ENCODE data around the gene TMEM38B. TPM values are rescaled to one million over a fixed set of nuclear protein-coding genes. Genes with fewer than 3 reads are reported as not detected.

The TMEM38B gene
- total and polyA plus RNA-seq, 2 of the 8 experiments (the other 6 are each of a cell fraction or from before 2014, with no cell fraction given) = 10.6 to 12.4 TPM

- no peak overlapping the region for H4K8ac ChIP-seq (ENCODE audit: extremely low read depth, insufficient read depth, low read length)
- no peak overlapping the region for H2BK20ac ChIP-seq (ENCODE audit: low read length)
- no peak overlapping the region for H2AK5ac ChIP-seq (ENCODE audit: low read depth, low read length)
- H3K27me3 ChIP-seq (replicated peaks in 1 of 4; ENCODE audit: control insufficient read depth in 3 of 4, extremely low read depth in 1 of 4, insufficient read depth in 3 of 4, low read length in 3 of 4) = no peaks in the 10 kb centered on the region
- H3K23me2 ChIP-seq (ENCODE audit: low read depth, low read length) = no peaks in the 10 kb centered on the region
- no peak overlapping the region for H3K27ac ChIP-seq (ENCODE audit: low read depth, low read length)
- H3K4me1 ChIP-seq (replicated peaks in 1 of 4; ENCODE audit: control insufficient read depth in 3 of 4, insufficient read depth in 4 of 4, low read length in 3 of 4) = no peaks in the 10 kb centered on the region
- H3K79me1 ChIP-seq (ENCODE audit: low read depth, low read length) = no peaks in the 10 kb centered on the region
- no peak for FAIRE-seq
- CTCF ChIA-PET (ENCODE audit: partially characterized antibody) = interaction anchor here (1.2 kb wide), 1 partner anchor 84 kb away, joined by 4 read pairs; no protein-coding TSS in a partner anchor
- H3K18ac ChIP-seq (ENCODE audit: extremely low read depth, low read length) = no peak overlapping the region
- H3K23ac ChIP-seq (ENCODE audit: insufficient read length) = no peak overlapping the region
- no peak overlapping the region for H3K14ac ChIP-seq (ENCODE audit: insufficient read length)
- no peak overlapping the region for H2BK12ac ChIP-seq (ENCODE audit: low read depth, low read length)
- no peaks in the 10 kb centered on the region for H3K79me2 ChIP-seq (ENCODE audit: control insufficient read depth in 1 of 2, insufficient read depth in 2 of 2, low read length in 2 of 2)
- H3K9me3 ChIP-seq (ENCODE audit: insufficient read depth in 2 of 2, low read depth in 1 of 2, low read length in 1 of 2) = no peaks in the 10 kb centered on the region
- H2BK15ac ChIP-seq (ENCODE audit: low read length) = no peak overlapping the region
- DNase-seq (ENCODE audit: low read depth in 1 of 2, low spot score in 2 of 2) = no peak
- H2AFZ ChIP-seq (ENCODE audit: low read length) = no peak overlapping the region
- no peaks in the 10 kb centered on the region for H3K36me3 ChIP-seq (ENCODE audit: control insufficient read depth in 2 of 4, insufficient read depth in 4 of 4, low read length in 3 of 4)
- POLR2A ChIA-PET (ENCODE audit: partially characterized antibody) = no interaction called here
- no peak overlapping the region for H4K91ac ChIP-seq (replicated peaks; ENCODE audit: insufficient read length, low read length)
- H3K4me2 ChIP-seq (ENCODE audit: insufficient read depth in 1 of 2, low read depth in 2 of 2, low read length in 2 of 2) = no peak overlapping the region
- H3K4me3 ChIP-seq (ENCODE audit: extremely low read depth in 1 of 4, insufficient read depth in 2 of 4, low read depth in 3 of 4, low read length in 4 of 4) = no peak overlapping the region
- 92% methylated on average over 3 of the region's 3 CpGs; no CpG with 5 or more reads in 1 of the 2 experiments for WGBS, 2 experiments (ENCODE audit: extremely low coverage in 1 of 2, insufficient coverage in 1 of 2, insufficient read length in 1 of 2, insufficient replicate concordance in 2 of 2, low coverage in 1 of 2, low lambda C conversion rate in 2 of 2, missing lambda C conversion rate in 1 of 2)
- H3K4ac ChIP-seq (replicated peaks; ENCODE audit: insufficient read length, low read depth, low read length) = no peak overlapping the region
- no peak overlapping the region for H4K5ac ChIP-seq (ENCODE audit: insufficient read length, low read depth, low read length)
- no peak overlapping the region for H2BK120ac ChIP-seq (replicated peaks; ENCODE audit: low read depth, low read length)
- no peaks in the 10 kb centered on the region for H4K20me1 ChIP-seq (replicated peaks in 1 of 2; ENCODE audit: control insufficient read depth in 1 of 2, insufficient read depth in 2 of 2, low read length in 2 of 2)
- H3K9ac ChIP-seq (replicated peaks in 1 of 4; ENCODE audit: extremely low read depth in 1 of 4, low read depth in 3 of 4, low read length in 3 of 4) = no peak overlapping the region
- no peak overlapping the region for H3K56ac ChIP-seq (replicated peaks; ENCODE audit: insufficient read length, low read depth, low read length)
- H2BK5ac ChIP-seq (ENCODE audit: low read depth, low read length) = no peak overlapping the region
- TF ChIP-seq POLR2A (IDR thresholded peaks at IDR 0.05; ENCODE audit: control extremely low read depth in 1 of 2, low read depth in 2 of 2, low read length in 2 of 2) (no peak), JUND (IDR thresholded peaks at IDR 0.05; ENCODE audit: low read length) (no peak), KDM1A (IDR thresholded peaks at IDR 0.05; ENCODE audit: borderline replicate concordance, low read length) (no peak), SP1 (IDR thresholded peaks at IDR 0.05; ENCODE audit: low read depth, low read length) (no peak), BRCA1 (IDR thresholded peaks at IDR 0.05; ENCODE audit: low read depth, low read length) (no peak), RXRA (IDR thresholded peaks at IDR 0.05; ENCODE audit: insufficient read depth, low read depth, low read length) (no peak), NANOG (IDR thresholded peaks at IDR 0.05; ENCODE audit: insufficient read depth, low read depth, low read length, poor library complexity, severe bottlenecking) (no peak), YY1 (IDR thresholded peaks at IDR 0.05; ENCODE audit: low read depth, low read length) (no peak), SAP30 (IDR thresholded peaks at IDR 0.05; ENCODE audit: insufficient read depth, insufficient replicate concordance, low read length) (no peak)
Observed at GRCh38 chr9:105722099-105722498, 27.8 kb downstream of the TMEM38B start.
